HFF-Myc (cell line): ENCODE results near the gene LAP3.
A peak's percentile ranks its signal among the peaks of the same experiment; 100 is the strongest.

ENCODE experiments used
- DNase-seq: peaks from one replicate; pipeline ENCODE4 v3.0.0-alpha.2; 2011; ENCODE audit warnings: low read depth; ENCODE audit errors: extremely low read depth
- H3K4me3 ChIP-seq: replicated peaks from 2 replicates; pipeline ENCODE4 v1.5.1; 2011; ENCODE audit warnings: low read depth, mild to moderate bottlenecking, control low read depth, low read length
- TF ChIP-seq, protein P1 (sequence below): IDR thresholded peaks from 2 replicates; pipeline ENCODE4 v1.5.1; 2012; ENCODE audit warnings: mild to moderate bottlenecking, low read depth, low read length, control low read depth; ENCODE audit errors: missing control alignments

The LAP3 gene

GRCh38 chr4:17614416-17615299 is 37.7 kb downstream of the LAP3 start, which contains the start of gene MED28:
Gene MED28 (plus strand): TSS chr4:17614641. CDS start chr4:17614655, 14 bp downstream.
- peak; percentile 85 for DNase-seq
- TF ChIP-seq, protein P1, sequence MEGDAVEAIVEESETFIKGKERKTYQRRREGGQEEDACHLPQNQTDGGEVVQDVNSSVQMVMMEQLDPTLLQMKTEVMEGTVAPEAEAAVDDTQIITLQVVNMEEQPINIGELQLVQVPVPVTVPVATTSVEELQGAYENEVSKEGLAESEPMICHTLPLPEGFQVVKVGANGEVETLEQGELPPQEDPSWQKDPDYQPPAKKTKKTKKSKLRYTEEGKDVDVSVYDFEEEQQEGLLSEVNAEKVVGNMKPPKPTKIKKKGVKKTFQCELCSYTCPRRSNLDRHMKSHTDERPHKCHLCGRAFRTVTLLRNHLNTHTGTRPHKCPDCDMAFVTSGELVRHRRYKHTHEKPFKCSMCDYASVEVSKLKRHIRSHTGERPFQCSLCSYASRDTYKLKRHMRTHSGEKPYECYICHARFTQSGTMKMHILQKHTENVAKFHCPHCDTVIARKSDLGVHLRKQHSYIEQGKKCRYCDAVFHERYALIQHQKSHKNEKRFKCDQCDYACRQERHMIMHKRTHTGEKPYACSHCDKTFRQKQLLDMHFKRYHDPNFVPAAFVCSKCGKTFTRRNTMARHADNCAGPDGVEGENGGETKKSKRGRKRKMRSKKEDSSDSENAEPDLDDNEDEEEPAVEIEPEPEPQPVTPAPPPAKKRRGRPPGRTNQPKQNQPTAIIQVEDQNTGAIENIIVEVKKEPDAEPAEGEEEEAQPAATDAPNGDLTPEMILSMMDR, result no peak
- H3K4me3 ChIP-seq, result peak within 1 kb of the TSS; percentile 96

GRCh38 chr4:17616283-17616682 is 39.3 kb downstream of the LAP3 start:
- peak overlapping the region; percentile 96 for H3K4me3 ChIP-seq
- TF ChIP-seq, protein P1, result no peak
- DNase-seq, result no peak

DNA sequence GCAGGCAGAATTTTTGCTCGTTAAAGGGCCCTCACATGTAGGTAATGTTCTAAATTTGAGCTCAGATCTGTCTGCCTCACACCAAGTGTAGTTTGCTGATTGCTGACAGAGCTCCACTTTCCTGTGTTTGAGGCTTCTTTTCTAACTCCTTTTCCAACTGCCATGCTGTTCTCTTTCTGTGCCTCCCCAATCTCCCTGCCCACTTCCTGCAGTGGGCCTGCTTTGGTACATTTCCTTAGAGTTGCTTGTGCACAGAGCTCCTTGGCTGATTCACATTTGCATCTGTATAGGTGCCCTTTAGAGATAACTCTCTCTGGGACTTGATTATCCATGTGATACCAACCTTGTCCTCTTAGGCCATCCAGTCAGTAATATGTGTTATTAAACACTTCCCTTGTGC is 41.9 kb downstream of the LAP3 start:
- peak overlapping the region; percentile 2; the same call in 1 of the 2 replicates for H3K4me3 ChIP-seq
- no peak for DNase-seq
- TF ChIP-seq, protein P1, result no peak

DNA sequence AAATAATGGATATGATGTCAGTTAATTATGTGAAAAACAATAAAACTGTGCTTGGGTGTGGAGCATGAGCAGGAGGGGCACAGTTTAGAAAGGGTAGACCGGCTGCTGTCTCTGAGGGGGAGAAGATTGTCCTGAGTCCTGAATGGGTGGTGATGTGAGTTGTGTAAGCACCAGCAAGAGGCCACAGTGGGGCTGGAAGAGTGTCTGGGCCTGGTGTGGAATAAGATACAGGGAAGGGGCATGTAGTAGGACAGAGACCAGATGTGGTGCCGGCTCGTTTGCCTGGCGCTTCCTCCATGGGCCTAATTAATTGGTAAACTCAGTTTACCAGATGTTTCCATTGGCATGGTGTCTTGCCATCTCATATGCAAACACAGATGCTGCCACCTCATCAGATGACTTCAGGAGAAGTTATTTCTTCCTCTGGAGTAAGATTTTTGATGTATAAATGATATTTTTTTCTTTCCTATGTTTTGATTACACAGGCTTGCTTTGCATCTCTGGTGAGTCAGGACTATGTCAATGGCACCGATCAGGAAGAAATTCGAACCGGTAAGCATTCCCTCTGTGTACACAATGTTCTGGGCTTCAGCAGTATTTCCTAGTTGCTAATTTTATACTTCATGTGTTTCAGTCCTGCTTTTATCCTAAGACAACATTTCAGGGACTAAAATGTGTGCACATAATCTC is 42.6 kb downstream of the LAP3 start:
- DNase-seq, result no peak
- TF ChIP-seq, protein P1, result no peak

DNA sequence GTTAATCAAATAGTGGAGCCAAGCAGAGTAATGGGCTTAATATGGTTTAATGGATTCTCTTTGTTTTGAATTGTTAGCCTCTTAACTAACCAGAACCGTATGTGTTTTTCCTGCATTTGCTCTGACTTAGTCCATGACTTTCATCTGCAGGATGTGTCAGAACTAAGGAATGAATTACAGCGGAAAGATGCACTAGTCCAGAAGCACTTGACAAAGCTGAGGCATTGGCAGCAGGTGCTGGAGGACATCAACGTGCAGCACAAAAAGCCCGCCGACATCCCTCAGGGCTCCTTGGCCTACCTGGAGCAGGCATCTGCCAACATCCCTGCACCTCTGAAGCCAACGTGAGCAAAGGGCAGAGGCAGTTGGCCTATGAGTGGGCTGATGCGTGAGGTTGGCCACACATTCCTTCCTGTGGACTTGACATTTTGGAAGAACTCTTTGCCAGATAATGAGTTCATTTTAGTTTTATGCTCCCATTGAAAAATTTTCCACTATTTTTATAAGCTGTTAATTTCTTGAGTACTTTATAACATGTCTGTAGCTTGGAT is 46.5 kb downstream of the LAP3 start:
- TF ChIP-seq, protein P1, result no peak
- no peak overlapping the region for H3K4me3 ChIP-seq
- DNase-seq, result peak; percentile 75

More for the DNA sequence above, 42.6 kb downstream of the LAP3 start:
- H3K4me3 ChIP-seq, result no peak overlapping the region

- TF ChIP-seq, protein P1, result no peak
- DNase-seq, result no peak
- no peak overlapping the region for H3K4me3 ChIP-seq
Measured at GRCh38 chr4:17624821-17625220, 47.8 kb downstream of the LAP3 start.
